H9 (cell line): ENCODE data around the gene TMEM151B. TPM values are rescaled to one million over a fixed set of nuclear protein-coding genes. Genes with fewer than 3 reads are reported as not detected.

ENCODE experiments used
- DNase-seq: peaks from one replicate; pipeline ENCODE4 v3.0.0-alpha.2; 2017
- H2AFZ ChIP-seq: one replicate; pipeline ENCODE4 v1.6.1; 2013; ENCODE audit warnings: mild to moderate bottlenecking, low read length, control low read depth, moderate library complexity
- H2AK5ac ChIP-seq: 2 replicates; pipeline ENCODE4 v1.6.1; 2013; ENCODE audit warnings: low read length, control low read depth, mixed read lengths; ENCODE audit not compliant: insufficient read length
- H2BK120ac ChIP-seq: one replicate; pipeline ENCODE4 v1.6.1; 2013; ENCODE audit warnings: low read depth, mild to moderate bottlenecking, low read length, control low read depth, inconsistent platforms; ENCODE audit not compliant: poor library complexity, severe bottlenecking
- H2BK12ac ChIP-seq: 2 replicates; pipeline ENCODE4 v1.6.1; 2013; ENCODE audit warnings: low read length, control low read depth, mixed read lengths, low read depth; ENCODE audit not compliant: insufficient read length
- H2BK15ac ChIP-seq: 2 replicates; pipeline ENCODE4 v1.6.1; 2013; ENCODE audit warnings: low read depth, low read length, control low read depth
- H2BK20ac ChIP-seq: one replicate; pipeline ENCODE4 v1.6.1; 2013; ENCODE audit warnings: low read depth, mild to moderate bottlenecking, low read length, control low read depth, inconsistent platforms; ENCODE audit not compliant: poor library complexity, severe bottlenecking
- H2BK5ac ChIP-seq: 2 replicates; pipeline ENCODE4 v1.6.1; 2013; ENCODE audit warnings: low read length, control low read depth, mixed read lengths; ENCODE audit not compliant: insufficient read length
- H3K14ac ChIP-seq: 2 replicates; pipeline ENCODE4 v1.6.1; 2013; ENCODE audit warnings: low read length, control low read depth; ENCODE audit not compliant: insufficient read depth
- H3K18ac ChIP-seq: 2 replicates; pipeline ENCODE4 v1.6.1; 2013; ENCODE audit warnings: low read depth, mild to moderate bottlenecking, mixed read lengths, low read length, control low read depth; ENCODE audit not compliant: insufficient read length
- H3K23ac ChIP-seq: 2 replicates; pipeline ENCODE4 v1.6.1; 2013; ENCODE audit warnings: low read length, control low read depth, mixed read lengths, low read depth; ENCODE audit not compliant: insufficient read length
- H3K23me2 ChIP-seq: 2 replicates; pipeline ENCODE4 v1.6.1; 2013; ENCODE audit warnings: low read depth, mild to moderate bottlenecking, mixed read lengths, low read length, control low read depth; ENCODE audit not compliant: insufficient read length, poor library complexity, severe bottlenecking
- H3K27ac ChIP-seq: 2 replicates; pipeline ENCODE4 v1.5.1; 2013; ENCODE audit warnings: low read length, control low read depth, mixed read lengths, low read depth; ENCODE audit not compliant: insufficient read length
- H3K27me3 ChIP-seq: 2 replicates; pipeline ENCODE4 v1.6.1; 2013; ENCODE audit warnings: low read length, control low read depth, inconsistent platforms; ENCODE audit not compliant: insufficient read depth
- H3K4ac ChIP-seq: 2 replicates; pipeline ENCODE4 v1.6.1; 2013; ENCODE audit warnings: low read depth, mild to moderate bottlenecking, control low read depth, inconsistent platforms, low read length, moderate library complexity
- H3K4me1 ChIP-seq: 2 replicates; pipeline ENCODE4 v1.6.1; 2013; ENCODE audit warnings: low read length, control low read depth, inconsistent platforms; ENCODE audit not compliant: insufficient read depth
- H3K4me2 ChIP-seq: 2 replicates; pipeline ENCODE4 v1.6.1; 2013; ENCODE audit warnings: low read length, control low read depth, mixed read lengths; ENCODE audit not compliant: insufficient read length, insufficient read depth
- H3K56ac ChIP-seq: 2 replicates; pipeline ENCODE4 v1.6.1; 2013; ENCODE audit warnings: low read depth, mild to moderate bottlenecking, mixed read lengths, low read length, control low read depth; ENCODE audit not compliant: insufficient read length
- H3K79me1 ChIP-seq: 2 replicates; pipeline ENCODE4 v1.6.1; 2013; ENCODE audit warnings: low read depth, mild to moderate bottlenecking, moderate library complexity, low read length, control low read depth, inconsistent platforms; ENCODE audit not compliant: insufficient read depth, poor library complexity, severe bottlenecking
- H3K79me2 ChIP-seq: 2 replicates; pipeline ENCODE4 v1.6.1; 2013; ENCODE audit warnings: low read length, control low read depth, inconsistent platforms; ENCODE audit not compliant: insufficient read depth
- H3K9ac ChIP-seq: 2 replicates; pipeline ENCODE4 v1.6.1; 2013; ENCODE audit warnings: low read length, control low read depth, mixed read lengths; ENCODE audit not compliant: insufficient read length; ENCODE audit errors: extremely low read depth
- H3K9me3 ChIP-seq: one replicate; pipeline ENCODE4 v1.6.1; 2013; ENCODE audit warnings: low read depth, low read length, inconsistent platforms; ENCODE audit not compliant: control insufficient read depth
- H3T11ph ChIP-seq: one replicate; pipeline ENCODE4 v1.6.1; 2013; ENCODE audit warnings: mild to moderate bottlenecking, low read length, control low read depth, inconsistent platforms
- H4K20me1 ChIP-seq: one replicate; pipeline ENCODE4 v1.6.1; 2013; ENCODE audit not compliant: control insufficient read depth, insufficient read length, insufficient read depth
- H4K5ac ChIP-seq: 2 replicates; pipeline ENCODE4 v1.6.1; 2013; ENCODE audit warnings: low read depth, mild to moderate bottlenecking, mixed read lengths, low read length, control low read depth; ENCODE audit not compliant: insufficient read length
- H4K8ac ChIP-seq: replicated peaks from 2 replicates; pipeline ENCODE4 v1.6.1; 2013; ENCODE audit warnings: low read length, control low read depth, mixed read lengths, low read depth; ENCODE audit not compliant: insufficient read length
- H4K91ac ChIP-seq: 2 replicates; pipeline ENCODE4 v1.6.1; 2013; ENCODE audit warnings: low read depth, mild to moderate bottlenecking, moderate library complexity, mixed read lengths, low read length, control low read depth; ENCODE audit not compliant: insufficient read length
- H3K27ac Mint-ChIP-seq, 3 experiments: 2 replicates in 2 of 3; 3 replicates in 1 of 3; pipeline ENCODE4 v1.8.0; 2020 to 2021; ENCODE audit warnings: mixed read lengths in 3 of 3, mild to moderate bottlenecking in 1 of 3, moderate library complexity in 1 of 3
- H3K27me3 Mint-ChIP-seq: 2 replicates; pipeline ENCODE4 v1.8.0; 2021; ENCODE audit warnings: low read depth, mild to moderate bottlenecking, moderate library complexity, mixed read lengths
- H3K36me3 Mint-ChIP-seq, 3 experiments: 2 replicates in 2 of 3; 3 replicates in 1 of 3; pipeline ENCODE4 v1.8.0; 2020 to 2021; ENCODE audit warnings: low read depth in 3 of 3, mixed read lengths in 3 of 3; ENCODE audit not compliant: insufficient read depth in 1 of 3
- H3K4me1 Mint-ChIP-seq, 2 experiments: 2 replicates each; pipeline ENCODE4 v1.8.0; 2020; ENCODE audit warnings: mixed read lengths in 2 of 2
- H3K4me3 Mint-ChIP-seq, 2 experiments: 2 replicates in 1 of 2; 3 replicates in 1 of 2; pipeline ENCODE4 v1.8.0; 2020 to 2021; ENCODE audit warnings: mild to moderate bottlenecking in 2 of 2, mixed read lengths in 2 of 2, moderate library complexity in 1 of 2
- H3K9me3 Mint-ChIP-seq, 2 experiments: 2 replicates in 1 of 2; 3 replicates in 1 of 2; pipeline ENCODE4 v1.8.0; 2020; ENCODE audit warnings: mild to moderate bottlenecking in 2 of 2, mixed read lengths in 2 of 2, moderate library complexity in 1 of 2
- CTCF ChIP-seq: fragments of 200-600 bp; sonication (generic); conservative IDR thresholded peaks from 3 replicates; pipeline ENCODE4 v1.8.0; 2021; ENCODE audit warnings: antibody characterized with exemption, mild to moderate bottlenecking
- WGBS: extraction: QIAGEN DNeasy Blood & Tissue Kit; methylation state at CpG from one replicate; pipeline ENCODE4 v1.1.7; 2013; ENCODE audit warnings: missing lambda C conversion rate, low lambda C conversion rate, mixed read lengths; ENCODE audit not compliant: insufficient read length; ENCODE audit errors: extremely low coverage; 5-methylcytosine and 5-hydroxymethylcytosine counted together
- total RNA-seq: library from RNA; stranded (reverse); gene quantifications from 2 replicates; pipeline ENCODE4 v1.2.1, GENCODE V29; 2021

TMEM151B gene
- total RNA-seq, 1 experiment from 2014 or later, result 2.4 TPM

- no peak overlapping the region for H2BK15ac ChIP-seq
- peaks cover 15% of the 10 kb centered on the region for H3K79me1 ChIP-seq
- H3K27ac ChIP-seq, result no peak overlapping the region
- H3K4me3 Mint-ChIP-seq, result no peak overlapping the region
- peaks cover 1% of the 10 kb centered on the region for H3K23me2 ChIP-seq
- H2BK20ac ChIP-seq, result no peak overlapping the region
- H2AK5ac ChIP-seq, result no peak overlapping the region
- H4K8ac ChIP-seq, result no peak overlapping the region
- TF ChIP-seq CTCF, result no peak
- no peaks in the 10 kb centered on the region for H3K27me3 ChIP-seq
- H3K4me2 ChIP-seq, result no peak overlapping the region
- H3K23ac ChIP-seq, result no peak overlapping the region
- no peak overlapping the region for H4K5ac ChIP-seq
- no peaks in the 10 kb centered on the region; a peak in 1 of 5 replicates for H3K9me3 Mint-ChIP-seq
- no peak overlapping the region for H2BK5ac ChIP-seq
- no CpG with 5 or more reads among the region's 11 CpGs for WGBS
- H4K91ac ChIP-seq, result no peak overlapping the region
- H4K20me1 ChIP-seq, result peaks cover 2% of the 10 kb centered on the region
- no peak overlapping the region for H3K9ac ChIP-seq
- H3K56ac ChIP-seq, result no peak overlapping the region
- H3K36me3 Mint-ChIP-seq, result peaks cover 50 to 67% (median 57%) of the 10 kb centered on the region in 3 experiments
- H3T11ph ChIP-seq, result no peak overlapping the region
- no peak for DNase-seq
- no peak overlapping the region for H3K18ac ChIP-seq
- H3K27me3 Mint-ChIP-seq, result no peaks in the 10 kb centered on the region
- no peak overlapping the region for H2BK120ac ChIP-seq
- no peak overlapping the region for H2AFZ ChIP-seq
- no peak overlapping the region for H2BK12ac ChIP-seq
- H3K4ac ChIP-seq, result no peak overlapping the region
- H3K9me3 ChIP-seq, result no peaks in the 10 kb centered on the region
- no peak overlapping the region; a peak in 2 of 7 replicates for H3K27ac Mint-ChIP-seq
- H3K4me1 Mint-ChIP-seq, result peaks cover 32 to 46% of the 10 kb centered on the region in 2 experiments
- peaks cover 11% of the 10 kb centered on the region; the same call in 1 of the 2 replicates for H3K4me1 ChIP-seq
- no peak overlapping the region; the same call in 1 of the 2 replicates for H3K14ac ChIP-seq
- H3K79me2 ChIP-seq, result peaks cover 13% of the 10 kb centered on the region; the same call in 1 of the 2 replicates
Measured at GRCh38 chr6:44229376-44230033, 40.7 kb upstream of the TMEM151B start.
